HG03575 (cell line): ENCODE results near the gene AKAP5.

Source experiments
- ATAC-seq: cut with Tn5 transposase; IDR thresholded peaks from one replicate; pipeline ENCODE4 v1.9.1; 2021; ENCODE audit not compliant: unreplicated experiment, insufficient number of reproducible peaks, low FRiP score; ENCODE audit errors: extremely low read depth

The AKAP5 gene

DNA sequence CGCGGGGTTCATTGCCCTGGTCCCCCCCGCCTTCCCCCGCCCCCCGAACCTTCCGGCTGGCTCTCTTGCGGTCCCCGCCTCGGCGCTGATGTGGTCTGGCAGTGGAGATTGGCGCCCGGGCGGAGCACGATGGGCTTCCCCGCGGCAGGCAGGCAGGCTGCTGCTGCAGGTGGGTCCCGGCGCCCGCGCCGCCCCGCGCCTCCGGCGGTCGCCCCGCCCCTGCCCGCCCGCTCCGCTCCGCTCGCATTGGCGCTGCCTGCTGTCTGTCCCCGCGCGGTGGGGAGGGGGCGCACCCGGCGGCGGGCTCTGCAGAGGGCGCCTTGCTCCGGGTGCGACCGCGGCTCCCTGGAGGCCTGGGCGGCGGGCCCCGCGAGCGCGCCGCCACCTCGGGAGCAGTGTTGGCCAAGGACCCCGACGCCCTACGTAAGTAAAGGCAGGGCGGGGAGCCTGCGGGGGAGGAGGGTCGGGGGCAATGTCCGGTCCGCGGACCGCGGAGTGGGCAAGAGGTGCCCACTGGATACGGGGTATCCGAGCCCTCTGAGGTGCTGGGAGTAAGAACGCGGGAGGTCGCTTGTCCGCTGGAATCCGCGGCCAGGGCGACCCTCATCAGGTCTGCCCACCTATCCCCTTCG, at the start of gene AKAP5:
TSS of gene AKAP5 (plus strand) at position 309 of the 632 bp plus-strand sequence. CDS start 2,896 bp downstream, outside the sequence.
- ATAC-seq = no peak

GRCh38 chr14:64416348-64416932, 48.9 kb upstream of the AKAP5 start:
- no peak for ATAC-seq

GRCh38 chr14:64417055-64417770, 48.1 kb upstream of the AKAP5 start:
- ATAC-seq = no peak

DNA sequence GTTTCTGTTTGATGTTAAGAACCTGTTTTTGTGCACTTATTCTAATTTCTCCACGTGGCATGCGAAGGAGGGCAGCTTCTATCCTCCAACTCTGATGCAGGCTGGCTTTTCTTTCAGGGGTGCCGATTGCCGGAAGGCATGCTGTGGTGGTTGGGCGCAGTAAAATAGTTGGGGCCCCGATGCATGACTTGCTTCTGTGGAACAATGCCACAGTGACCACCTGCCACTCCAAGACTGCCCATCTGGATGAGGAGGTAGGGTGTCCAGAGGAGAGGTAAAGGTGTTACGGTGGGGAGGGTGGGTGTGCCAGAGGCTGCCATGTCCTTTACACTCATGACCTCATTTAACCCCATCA, 47.6 kb upstream of the AKAP5 start:
- no peak for ATAC-seq

DNA sequence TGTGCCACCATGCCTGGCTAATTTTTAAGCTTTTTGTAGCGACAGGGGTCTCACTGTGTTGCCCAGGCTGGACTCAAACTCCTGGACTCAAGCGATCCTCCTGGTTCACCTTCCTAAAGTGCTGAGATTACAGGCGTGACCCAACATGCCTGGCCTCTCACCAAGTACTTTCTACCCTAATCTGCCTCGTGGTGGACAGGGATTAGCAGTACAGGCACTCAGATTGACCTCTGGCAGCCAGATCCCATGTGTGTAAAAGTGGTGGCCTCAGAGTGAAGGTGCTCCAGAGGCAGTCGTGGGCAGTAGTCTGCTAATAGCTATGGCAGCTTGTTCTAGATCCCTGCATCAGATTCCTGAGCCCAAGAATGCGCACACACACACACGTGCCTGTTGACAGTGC, 46.3 kb upstream of the AKAP5 start:
- no peak for ATAC-seq

- no peak for ATAC-seq
These were observed 44.1 kb upstream of the AKAP5 start for GRCh38 chr14:64421166-64421565.

GRCh38 chr14:64422005-64422404, 43.3 kb upstream of the AKAP5 start:
- no peak for ATAC-seq

DNA sequence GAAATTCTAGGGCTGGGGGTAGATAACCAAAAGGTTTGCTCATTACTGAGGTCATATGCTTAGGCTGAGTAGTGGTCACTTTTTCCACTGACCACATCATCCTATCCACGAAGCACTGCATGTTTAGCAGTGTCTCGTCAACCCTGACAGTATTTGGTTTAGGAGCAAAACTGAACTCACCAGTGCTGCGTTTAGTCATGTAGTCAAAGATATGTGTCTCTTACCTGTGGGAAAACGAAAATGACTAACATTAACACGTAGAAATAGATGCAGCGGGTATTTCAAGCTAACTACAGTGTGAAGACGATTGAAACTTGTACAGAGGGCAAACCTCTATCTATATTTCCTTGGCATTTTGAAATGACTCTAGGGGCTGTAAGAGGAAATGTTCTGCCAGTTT, 42.5 kb upstream of the AKAP5 start:
- no peak for ATAC-seq

GRCh38 chr14:64423987-64424386, 41.3 kb upstream of the AKAP5 start:
- ATAC-seq = no peak

DNA sequence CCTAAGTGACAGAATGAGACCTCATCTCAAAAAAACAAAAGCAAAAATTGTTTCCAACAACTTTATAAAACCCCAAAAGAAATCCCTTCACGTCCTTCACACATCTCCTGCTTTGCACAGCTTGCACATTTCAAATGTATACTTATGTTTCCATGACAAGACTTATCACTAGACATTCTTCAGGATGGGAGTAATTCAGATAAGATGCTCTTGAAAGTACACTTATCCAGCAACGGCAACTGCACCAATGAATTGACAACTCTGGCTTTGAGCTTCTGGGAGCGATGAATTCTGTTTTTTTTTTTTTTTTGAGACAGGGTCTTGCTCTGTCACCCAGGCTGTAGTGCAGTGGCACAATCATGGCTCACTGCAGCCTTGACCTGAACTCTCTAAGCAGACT, 30.8 kb upstream of the AKAP5 start:
- ATAC-seq = no peak

DNA sequence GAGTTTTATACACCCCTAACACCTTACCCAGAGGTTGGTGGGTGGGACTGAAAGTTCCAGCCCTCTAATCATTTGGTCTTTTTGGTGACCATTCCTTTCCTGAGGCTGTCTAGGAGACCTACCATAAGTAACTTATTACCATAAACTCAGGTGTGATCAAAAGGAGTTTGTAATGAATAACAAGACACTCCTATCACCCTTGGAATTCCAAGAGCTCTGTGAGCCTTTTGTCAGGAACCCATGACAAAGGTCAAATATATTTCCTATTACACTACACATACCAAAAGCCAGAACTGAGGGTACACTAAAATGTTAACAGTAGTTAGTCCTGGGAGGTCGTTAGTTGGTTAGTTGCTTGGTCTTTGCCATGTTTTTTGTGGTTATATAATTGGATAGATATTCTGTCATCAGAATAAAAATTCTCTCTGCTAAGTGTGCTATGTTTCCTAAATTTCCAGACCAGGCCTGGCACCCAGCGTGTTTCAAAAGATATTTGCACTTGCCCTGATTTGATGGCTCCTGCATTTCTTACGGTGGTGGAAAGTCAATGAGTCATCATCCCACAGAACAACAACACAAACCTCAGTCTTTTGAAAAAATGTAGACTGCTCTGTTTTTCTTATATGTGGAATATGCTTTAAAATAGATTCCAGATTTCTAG, 27.0 kb upstream of the AKAP5 start:
- no peak for ATAC-seq

- ATAC-seq = no peak
These were observed 26.2 kb upstream of the AKAP5 start for GRCh38 chr14:64439141-64439540.

DNA sequence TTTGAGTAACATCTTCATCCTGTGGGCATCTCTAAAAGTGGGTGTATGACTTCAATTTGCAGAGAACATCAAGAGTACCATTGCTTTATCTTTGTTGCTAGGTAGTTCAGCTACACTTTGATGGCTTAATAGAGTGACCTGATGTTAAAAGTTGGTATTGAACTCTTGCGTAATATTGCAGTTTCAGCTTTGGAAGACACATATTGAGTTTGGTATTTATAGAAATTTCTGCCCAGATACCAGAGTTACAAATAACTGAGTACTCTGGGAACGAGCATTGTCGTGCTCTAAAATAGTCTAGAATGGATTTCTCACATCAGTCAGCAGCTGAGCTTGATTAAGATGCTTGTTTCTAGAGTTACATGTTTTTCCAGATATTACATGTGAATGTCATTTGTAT, 24.8 kb upstream of the AKAP5 start:
- ATAC-seq = no peak

DNA sequence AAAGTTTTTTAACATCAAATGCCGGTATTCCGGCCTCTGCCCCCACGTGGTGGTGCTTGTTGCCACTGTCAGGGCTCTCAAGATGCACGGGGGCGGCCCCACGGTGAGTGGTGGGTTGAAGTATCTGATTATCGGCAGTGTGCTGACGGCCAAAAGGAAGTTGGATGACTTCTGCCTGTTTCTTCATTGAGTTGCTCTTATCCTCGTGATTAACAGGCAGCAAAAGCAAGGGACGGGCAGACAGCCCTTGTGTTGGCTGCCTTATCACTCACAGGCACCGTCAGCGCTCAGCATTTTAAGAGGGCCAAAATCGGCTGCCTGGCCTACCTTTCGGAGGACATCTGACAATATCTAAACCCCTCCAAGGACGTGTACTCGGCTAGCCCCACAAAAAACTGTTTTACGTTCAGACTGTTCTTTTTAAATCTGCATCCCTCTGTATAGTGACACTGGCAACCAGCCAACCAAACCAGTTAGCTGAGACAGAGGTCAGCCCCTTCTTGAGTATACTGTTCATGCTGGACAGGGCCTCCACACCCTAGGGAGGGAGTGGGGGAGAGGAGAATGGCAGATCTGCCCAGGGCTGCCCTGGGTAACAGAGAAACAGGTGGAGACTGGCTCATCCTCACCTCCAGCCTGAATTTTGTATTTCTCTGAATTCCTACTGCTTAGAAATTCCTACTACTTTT, 22.9 kb upstream of the AKAP5 start:
- no peak for ATAC-seq

DNA sequence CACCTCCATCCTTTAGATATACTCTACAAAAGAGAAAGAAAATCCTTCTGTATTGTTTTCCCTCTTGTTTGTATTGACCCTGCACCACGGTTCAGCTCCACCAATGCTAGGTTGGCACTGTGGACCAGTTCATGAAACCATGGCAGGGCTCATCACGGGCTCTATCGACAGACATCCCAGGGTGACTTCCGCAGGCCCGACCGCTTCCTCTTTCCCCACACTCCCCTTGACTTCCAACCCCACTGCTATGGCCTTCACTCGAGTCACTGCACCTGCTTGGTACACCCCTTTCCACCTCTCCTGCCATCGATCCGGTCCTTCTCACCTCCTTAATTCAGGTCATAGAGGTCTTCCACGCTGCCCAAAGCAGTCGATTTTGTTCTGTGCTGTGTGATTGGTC, 21.2 kb upstream of the AKAP5 start:
- no peak for ATAC-seq

- ATAC-seq = peak; percentile 82
These were observed 20.1 kb upstream of the AKAP5 start for GRCh38 chr14:64444984-64445845.

- ATAC-seq = no peak
These were observed 17.2 kb upstream of the AKAP5 start for GRCh38 chr14:64447876-64448670.

DNA sequence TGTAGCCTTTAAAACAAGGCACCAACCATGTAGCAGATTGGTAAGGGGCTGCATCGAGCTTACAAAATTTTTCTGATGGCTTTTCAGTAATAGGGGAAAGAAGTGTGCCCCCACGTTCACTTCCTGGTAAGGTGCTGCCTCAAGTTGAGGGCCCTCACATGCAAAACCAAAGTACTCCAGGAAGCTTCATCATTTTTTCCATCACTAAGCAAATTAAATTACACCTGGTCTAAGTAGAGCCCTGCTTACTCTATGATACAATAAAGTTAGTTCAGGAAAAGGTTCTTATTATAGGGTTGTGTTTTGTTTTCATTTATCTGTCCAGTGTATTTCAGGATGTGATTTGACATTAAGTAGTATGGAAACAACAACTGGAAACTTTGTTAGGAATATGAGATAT, 15.0 kb upstream of the AKAP5 start:
- ATAC-seq = no peak
